ENCODE results near the gene EPHA2.
"Not testable (repeated sequence)": the region's sequence is repeated elsewhere in the genome, so short reads cannot be mapped to it uniquely, and the experiment has no call there.

The EPHA2 gene

DNA sequence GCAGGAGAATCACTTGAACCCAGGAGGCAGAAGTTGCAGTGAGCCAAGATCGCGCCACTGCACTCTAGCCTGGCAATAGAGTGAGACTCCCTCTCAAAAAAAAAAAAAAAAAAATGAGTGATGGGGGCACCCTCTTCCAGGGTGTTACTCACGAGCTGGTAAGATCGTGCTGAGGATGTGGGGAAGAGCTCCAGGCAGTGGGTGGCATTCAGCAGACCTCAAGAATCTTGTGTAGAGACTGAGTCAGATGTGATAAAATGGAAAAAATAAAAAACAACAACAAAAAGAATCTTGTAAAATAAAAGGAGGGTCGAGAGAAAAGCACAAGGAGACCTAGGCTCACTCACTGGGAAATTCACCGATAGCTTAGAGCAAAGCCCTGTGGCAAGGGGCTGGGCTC, 38.5 kb downstream of the EPHA2 start:
- no peak for DNase-seq

DNA sequence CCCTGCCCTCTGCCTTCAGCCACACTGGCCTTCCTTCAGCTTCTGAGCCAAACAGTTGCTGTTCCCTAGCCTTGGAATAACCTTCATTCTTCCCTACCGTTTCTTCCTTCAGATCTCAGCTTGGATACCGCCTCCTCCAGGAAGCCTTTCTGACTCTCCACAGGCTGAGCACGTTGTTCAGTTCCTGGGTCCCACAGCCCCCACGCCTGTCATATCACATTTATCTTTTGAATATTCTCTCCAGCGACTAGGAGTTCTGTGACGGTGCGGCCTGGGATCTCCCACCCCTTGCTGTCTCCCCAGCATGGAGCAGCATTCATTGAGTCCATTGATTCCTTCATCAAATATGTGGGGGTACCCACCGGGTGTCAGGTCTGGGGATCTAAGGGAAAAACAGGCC, 39.2 kb downstream of the EPHA2 start:
- DNase-seq, result no peak

DNA sequence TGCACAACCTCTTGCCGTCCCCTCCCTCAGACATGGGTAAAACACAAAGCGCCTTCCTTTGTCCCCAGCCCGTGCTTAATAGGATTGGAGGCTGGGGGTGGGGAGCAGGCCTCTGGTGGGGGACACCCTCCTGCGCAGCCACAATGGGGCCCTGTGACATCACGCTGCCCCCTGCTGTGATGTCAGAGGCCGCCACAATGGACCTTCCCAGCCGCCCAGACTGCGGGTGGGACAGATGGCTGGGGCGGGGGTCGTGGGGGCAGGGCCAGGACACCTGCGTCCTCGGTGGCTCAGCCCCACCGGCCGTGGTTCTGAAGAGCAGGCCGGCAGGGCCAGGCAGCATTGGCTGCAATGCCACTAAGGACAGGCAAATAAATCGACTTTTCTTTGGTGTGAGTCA, 39.9 kb downstream of the EPHA2 start:
- DNase-seq, result no peak

DNA sequence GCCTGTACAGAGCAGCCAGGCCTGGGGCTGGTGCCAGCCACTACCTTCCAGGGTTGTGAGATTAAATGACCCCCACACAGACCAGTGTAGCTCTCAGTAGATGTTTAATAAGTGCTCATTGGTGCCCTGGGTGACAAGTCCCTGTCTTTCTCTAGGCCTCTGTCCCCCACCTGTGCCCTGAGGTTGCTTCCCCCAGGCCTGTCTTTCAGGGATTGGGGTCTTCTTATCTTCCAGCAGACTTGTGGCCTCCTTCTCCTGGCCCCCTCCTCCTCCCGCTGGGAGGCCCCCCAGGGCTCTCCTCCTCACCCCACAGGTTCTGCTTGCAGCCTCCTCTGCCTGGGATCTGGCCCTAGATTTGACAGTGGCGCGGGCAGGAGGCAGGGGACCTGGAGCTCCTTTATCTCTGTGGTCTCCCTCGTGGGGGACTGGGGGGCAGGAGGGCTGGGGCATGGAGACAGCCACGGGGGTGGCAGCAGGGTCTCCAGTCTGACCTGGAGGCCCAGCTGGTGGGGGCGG, 40.3 kb downstream of the EPHA2 start:
- no peak for DNase-seq

DNA sequence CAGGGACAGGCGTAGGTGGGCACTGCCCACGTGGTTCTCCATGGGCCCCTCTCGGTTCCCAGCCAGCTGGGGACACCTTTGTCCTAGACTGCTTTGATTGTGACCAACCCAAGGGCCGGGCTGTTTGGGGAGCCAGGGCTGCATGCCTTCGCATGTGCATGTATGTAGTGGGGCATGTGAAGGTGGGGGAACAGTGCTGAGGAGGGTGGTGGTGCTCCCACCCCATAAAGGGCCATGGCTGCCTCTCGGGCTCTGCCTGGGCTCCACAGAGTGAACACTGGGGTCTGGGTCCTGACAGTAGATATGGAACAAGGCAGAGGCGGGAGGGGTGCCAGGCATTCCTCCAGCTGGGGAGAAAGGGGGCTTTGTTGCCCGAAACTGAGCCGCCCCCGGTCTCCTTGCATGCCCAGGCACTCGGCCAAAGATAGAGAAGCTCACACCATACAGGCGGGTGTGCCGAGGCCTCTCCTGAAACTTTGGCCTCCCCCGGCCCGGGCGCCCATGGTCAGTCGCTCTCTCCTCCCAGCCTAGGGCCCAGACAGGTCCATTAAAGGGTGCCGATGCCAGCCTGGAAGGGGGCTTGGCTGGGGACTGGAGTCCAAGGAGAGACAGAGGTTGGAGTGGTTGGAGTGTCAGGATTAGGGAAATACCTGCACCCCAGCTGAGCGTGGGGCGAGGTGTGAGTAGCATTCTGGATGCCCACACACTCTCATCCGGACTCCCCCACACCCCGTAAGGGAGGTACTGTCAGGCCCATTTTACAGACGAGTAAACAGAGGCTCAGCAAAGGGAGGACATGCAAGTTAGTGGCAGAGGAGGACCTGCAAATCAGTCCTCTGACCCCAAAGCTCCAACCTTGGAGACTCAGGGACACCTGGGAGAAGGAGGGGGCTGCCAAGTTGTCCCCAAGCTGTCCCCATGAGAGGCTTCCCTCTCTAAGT, 41.1 kb downstream of the EPHA2 start:
- no peak for DNase-seq

DNA sequence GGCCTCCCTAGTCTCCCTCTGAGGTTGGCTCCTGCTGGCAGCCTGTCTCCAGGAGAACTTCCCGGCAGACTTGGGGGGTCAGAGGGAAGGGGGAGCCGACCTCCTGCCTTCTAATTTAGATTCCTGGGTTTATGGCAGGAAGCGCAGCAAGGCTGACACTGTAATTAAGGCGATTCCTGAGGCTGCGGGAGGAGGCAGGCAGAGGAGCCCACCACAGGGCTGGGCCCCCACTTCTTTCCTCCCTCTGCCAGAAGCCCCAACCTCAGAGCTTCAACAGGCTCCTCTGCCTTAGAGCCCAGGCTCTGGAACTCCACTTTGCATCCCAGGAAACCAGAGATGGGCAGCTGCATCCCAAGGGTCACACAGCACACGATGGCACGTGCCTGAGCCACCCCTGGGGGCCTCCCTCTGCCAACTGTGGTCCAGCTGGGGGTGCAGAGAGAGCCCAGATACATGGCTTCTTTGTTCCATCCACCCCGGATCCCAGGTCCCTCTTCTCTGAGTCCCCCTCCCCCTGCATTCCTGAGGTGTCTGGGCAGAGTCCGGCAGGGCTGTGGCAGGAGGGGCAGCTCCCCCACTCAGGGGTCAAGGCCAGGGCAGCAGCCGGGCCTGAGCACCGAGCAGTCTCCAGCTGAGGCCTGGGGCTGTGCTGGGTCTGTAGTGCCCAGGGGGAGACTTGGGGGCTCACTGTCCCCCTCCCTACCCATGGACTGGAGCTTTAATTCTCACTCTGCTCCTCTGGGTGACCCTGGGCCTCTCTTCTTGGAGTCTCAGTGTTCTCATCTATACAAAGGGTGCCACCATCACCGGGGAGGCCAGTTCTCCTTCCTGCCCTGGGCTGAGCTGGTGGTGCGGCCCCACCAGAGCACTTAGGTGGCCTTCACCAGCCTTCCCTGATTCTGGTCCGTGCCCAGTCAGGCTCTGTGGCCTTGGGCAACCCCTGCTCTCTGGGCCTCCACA, 43.0 kb downstream of the EPHA2 start:
- no peak for DNase-seq

DNA sequence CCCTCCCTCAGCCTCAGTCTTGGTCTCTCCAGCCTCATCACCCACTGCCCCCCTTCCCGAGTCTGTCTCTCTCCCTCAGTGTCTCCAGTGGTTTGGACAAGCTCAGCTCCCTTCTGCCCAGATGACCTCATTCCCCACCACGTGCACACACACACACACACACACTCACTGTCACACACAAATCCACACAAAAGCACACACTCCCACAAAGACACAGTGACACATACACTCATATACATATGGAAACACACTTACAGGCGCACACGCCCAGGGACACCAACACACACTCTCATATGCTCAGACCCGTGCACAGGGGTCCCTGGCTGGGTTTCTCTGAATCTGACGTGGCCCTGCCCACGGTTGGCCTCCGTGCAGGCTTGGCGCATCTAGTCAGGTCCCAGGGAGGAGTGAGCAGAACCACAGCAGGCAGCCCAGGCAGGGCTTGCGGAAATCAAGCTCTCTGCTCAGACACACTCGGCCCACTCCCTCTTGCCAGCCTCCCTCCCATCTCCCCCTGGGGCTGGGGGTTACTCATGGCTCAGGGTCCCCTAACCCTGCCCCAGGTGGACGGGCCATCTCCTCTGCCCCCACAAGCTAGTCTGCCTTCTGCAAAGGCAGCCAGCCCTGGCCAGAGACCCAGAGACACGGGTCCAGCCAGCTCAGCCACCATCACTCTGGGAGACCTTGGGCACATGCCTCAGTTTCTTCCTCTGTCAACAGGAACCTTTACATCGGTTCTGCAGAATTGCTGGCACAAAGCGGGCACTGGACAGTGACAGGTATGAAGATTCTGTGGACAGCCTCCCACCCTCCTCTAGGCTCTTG, 43.9 kb downstream of the EPHA2 start:
- no peak for DNase-seq

DNA sequence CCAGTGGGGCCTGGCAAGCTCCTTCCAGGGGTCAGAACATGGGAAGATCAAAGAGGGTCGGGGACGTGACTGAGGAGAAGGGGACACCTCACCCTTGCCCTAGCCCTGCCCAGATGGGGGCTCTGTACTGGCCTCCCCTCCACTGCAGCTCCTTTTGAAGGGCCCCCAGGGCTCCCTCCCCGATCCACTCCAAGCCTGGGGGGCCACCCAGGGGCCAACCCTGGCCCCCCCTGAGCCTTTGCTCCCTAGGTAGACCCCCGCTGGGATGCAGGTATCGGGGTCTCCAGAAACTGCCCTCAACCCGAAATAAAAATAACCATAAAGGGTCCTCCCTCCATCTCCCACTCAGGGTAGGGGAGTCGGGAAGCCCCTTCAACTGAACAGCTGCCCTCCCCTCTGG, 45.0 kb downstream of the EPHA2 start:
- no peak for DNase-seq

DNA sequence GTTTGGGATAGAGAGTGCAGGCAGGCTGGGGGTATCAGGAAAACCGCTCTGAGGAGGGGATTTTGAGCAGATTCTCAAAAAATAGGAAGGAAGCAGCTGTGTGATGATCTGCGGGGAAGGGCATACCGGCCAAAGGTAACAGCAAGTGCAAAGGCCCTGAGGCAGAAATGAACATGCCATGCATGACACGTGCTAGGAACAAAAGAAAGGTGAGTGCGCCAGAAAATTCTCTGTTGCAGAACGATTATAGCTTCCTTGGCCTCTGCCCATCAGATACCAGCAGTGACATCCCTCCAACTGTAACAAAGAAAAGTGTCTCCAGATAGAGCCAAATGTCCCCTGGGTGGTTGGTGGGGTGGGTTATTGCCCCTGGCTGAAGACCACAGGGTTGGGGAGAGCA, 45.4 kb downstream of the EPHA2 start:
- no peak for DNase-seq

DNA sequence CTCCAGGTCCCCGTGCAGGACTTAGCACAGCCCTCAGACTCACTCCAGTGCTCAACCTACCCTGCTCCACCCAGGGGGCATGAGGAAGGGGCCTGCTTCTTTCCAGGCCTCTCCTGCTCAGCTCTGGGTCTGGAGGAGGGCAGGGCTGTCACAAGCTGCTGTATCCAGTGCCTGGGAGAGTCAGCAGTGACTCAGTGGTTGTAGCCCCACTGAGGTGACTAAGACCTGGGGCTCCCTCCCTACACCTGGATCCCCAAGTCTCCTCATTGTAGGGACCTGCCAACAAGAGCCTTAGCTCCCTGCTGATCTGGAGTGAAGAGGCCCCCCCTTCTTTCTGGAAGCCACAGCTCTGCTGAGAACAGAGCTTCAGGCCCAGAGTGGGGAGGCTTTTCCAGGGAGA, 46.3 kb downstream of the EPHA2 start:
- no peak for DNase-seq

DNA sequence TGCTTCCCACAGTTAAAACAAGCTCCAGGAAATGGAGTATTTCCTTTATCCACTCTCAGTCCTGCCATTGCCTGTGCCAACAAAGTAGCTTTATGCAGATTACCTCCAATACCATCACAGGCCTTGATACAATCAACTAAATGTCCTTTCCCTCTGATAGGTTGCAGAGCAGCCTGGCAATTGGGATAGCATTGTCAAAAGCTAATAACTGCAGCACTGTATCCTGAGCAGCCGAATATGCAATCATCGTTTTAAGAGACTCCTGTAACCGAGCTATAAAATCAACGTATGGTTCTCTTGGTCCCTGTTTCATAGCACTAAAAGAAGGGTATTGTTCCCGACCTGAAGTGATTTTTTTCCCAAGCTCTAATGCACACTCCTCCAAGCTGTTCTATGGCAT, 48.8 kb downstream of the EPHA2 start:
- not testable (repeated sequence) for DNase-seq

DNA sequence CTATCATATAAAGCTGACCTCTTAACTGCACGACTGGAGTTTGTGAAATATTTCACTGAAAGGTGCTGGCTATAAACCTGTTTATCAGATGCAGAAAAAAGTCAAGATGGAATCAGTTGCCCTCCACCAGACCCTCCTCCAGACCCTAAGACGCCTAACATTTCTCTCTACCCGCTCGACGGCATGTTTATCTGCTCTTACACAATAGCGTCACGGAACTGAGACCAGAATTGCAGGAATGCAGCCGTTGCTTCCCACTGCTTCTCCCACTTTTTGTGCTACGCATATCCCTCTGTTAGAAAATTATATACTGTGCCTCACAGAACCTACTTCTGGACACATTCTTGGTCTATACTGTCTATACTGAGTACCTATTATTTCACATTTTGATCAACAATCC, 54.2 kb downstream of the EPHA2 start:
- no peak for DNase-seq

DNA sequence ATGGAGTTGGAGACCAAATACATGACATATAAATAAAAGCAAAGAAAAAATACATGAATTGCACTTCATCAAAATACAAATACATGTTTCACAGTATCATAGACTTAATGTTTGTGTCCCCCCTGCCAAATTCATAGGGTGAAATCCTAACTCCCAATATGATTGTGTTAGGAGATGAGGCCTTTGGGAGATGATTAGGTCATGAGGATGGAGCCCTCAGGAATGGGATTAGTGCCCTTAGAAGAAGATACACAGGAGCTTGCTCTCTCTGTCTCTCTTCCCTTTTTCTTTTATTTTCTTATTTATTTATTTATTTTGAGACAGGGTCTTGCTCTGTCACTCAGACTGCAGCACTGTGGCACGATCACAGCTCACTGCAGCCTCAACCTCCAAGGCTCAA, 56.5 kb downstream of the EPHA2 start:
- no peak for DNase-seq

DNA sequence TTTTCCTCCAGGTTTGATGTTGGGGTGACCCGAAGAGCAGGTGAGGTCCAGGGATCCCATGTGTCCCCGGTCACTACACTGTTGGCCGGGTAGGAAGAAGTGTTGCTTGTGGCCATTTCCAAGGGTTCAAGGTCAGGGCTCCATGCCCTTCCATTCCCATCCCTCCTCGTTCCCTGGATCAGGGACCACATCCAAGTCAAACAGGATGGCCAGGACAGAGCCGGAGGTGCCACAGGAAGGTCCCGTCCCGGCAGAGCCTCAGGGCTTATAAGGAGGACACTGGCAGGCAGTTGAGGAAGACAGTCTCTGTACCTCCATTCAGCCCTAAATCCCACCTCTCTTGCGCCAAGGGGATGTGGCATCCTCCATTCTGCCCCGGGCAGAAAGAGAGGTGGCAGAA, 60.4 kb downstream of the EPHA2 start:
- no peak for DNase-seq

DNA sequence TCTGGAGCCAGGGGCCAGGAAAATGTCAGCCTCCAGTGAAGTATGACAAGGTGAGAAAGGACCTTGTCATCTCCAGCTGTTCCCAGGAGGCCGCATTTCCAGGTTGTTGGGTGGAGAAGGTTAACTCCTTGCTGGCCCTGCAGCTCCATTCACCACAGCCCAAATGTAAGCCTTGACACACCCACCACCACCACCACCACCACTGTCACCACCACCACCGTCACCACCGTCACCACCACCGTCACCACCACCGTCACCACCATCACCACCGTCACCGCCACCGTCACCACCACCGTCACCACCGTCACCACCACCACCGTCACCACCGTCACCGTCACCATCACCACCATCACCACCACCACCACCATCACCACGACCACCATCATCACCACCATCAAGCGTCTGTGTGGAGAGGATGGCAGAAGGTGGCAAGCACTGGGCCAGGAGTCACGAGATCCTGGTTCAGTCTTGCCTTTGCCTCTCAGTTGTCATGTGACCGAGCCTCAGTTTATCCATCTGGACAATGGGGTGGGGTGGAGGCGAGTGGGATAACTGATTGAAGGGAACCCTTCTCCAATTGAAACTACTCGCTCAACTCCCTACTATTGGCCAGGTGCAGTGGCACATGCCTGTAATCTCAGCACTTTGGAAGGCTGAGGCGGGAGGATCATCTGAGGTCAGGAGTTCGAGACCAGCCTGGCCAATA, 61.3 kb downstream of the EPHA2 start:
- no peak for DNase-seq

DNA sequence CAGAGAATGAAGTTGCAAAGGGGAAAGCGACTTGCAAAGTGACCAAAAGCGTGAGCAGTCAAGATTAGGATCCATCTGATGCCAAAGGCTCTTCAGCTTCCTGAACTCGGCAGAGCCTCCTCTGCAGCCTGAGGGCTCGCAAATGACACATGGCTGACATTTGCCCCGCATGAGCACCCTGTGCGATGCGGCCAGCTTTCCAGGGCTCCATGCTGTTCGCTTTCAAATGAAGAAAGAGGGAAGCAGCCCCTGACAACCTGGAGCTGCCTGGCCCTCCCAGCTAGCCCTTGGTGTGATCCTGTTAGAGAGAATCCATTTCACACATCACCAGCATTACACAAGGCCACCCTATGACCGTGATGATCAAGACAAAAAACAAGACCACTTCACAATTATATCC, 62.3 kb downstream of the EPHA2 start:
- DNase-seq, result no peak

DNA sequence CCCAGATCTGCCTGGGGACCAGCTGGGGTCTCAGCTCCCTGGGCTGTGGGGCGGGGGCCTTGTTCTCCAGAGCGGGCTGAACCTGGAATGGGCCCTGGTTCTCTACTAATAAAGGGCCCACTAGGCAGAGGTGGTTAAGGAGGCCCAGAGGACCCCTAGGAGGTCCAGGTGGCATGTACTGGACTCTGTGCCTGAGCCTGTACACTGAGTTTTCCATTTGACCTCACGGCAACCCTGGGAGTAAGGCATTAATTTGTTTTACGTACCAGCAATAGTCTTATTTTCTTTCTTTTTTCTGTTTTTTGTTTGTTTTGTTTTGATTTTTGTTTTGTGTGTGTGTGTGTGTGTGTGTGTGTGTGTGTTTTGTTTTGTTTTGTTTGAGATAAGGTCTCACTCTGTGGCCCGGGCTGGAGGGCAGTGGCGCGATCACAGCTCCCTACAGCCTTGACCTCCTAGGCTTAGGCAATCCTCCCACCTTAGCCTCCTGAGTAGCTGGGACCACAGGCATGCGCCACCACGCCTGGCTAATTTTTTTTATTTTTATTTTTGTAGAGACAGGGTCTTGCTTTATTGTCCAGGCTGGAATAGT, 62.9 kb downstream of the EPHA2 start:
- DNase-seq, result no peak

DNA sequence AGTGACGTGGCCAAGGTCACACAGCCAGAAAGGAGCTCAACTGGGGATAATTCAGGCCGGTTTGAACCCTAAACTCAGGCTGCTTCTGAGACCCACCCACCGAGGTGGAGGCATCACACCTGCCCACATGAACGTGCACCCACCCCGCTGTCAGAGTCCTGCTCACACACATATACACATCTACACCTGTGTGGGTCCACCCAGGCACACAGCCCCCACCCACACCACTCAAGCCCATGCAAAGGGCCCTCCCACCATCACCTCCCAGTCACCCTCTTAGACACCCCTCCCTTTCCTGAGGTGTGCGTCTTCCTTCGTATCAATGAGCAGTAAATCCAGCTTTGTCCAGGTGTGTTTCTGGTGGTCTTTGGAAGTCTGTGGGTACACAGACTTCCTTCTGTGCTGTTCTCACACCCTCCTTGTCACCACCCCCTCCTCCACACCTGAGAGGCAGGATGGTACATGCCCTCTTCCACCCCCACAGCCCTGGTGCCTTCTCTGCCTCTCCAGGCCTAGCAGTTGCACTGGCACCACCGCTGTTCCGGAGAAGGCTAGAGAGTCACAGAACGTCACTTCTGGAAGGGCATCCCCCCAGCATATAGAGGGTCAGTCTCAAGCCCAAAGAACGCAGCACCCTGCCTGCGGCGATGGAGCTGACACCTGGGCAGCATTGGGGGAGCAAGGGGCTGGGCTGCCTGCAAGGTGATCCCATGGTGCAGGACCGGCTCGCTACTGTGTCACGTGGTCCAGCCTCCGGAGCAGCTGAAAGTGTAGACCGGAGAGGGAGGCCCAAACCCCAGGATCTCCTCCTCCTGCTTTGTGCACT, 63.6 kb downstream of the EPHA2 start:
- DNase-seq, result no peak

DNA sequence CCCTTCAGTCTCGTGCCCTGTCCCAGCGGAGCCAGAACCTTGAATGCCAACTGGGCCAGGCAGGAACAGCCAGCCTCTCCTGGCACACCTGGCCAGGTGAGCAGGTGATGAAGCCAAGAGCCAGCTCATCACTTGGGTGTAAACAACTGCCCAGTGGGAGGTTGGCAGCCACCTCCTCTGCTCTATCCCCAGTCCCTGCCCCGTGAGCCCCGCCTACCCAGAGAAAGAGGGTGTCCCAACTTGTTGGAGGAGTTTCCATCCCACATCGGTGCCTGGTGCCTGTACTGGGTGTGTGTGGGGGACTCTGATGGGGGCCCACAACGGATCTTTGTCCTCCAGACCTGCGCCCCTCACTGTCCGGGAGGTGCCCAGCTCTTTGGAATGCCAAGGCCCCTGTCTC, 64.6 kb downstream of the EPHA2 start:
- no peak for DNase-seq

DNA sequence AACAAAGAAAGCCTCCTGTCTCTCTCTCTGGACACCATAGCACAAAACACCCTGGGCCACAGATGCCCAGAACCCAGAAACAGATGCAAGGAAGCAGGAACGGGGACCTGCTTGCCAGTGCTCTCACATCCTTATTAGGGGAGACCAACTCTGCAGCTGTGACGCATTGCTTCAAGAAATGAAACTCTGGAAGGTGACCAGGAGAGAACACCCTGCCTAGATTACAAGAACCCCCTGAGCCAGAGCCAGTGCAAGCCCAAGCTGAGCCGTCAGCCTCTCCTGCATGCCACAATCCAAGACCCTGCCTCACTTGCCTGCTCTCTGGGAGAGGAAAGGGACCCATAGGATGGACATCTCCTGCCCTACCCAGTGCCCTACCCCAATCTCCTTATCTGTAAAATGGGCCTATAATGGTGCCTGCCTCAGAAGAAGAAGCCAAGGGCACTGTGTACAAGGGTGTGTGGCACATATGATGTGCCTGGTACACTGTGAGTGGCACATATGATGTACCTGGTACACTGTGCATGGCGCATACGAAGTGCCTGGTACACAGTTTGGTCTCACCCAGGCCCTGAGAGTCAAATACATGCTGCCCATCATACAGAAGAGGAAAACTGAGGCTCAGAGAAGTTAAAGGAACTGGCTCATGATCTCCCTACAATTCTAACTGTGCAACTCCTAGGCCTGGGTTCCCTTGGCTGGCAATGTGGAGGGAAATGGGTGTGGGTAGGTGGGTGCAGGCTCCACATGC, 65.6 kb downstream of the EPHA2 start:
- DNase-seq, result no peak

Data from cerebellar nuclear complex (tissue), 1 donor.